GF-D8 (cell line): ENCODE measurements around the gene DTWD2.
"Not testable (repeated sequence)": the region's sequence is repeated elsewhere in the genome, so short reads cannot be mapped to it uniquely, and the experiment has no call there.

Experiments used
- DNase-seq: peaks from one replicate; lab custom pipeline; 2025; lab: John Stamatoyannopoulos, UW

DTWD2 gene

GRCh38 chr5:118863345-118863744 is 125.0 kb downstream of the DTWD2 start:
- DNase-seq = no peak

- no peak for DNase-seq
These were observed 125.8 kb downstream of the DTWD2 start for GRCh38 chr5:118862596-118862995.

- DNase-seq = no peak
These were observed 130.6 kb downstream of the DTWD2 start for GRCh38 chr5:118857700-118858099.

- no peak for DNase-seq
These were observed 133.5 kb downstream of the DTWD2 start for GRCh38 chr5:118854819-118855218.

GRCh38 chr5:118851785-118852184 is 136.6 kb downstream of the DTWD2 start:
- not testable (repeated sequence) for DNase-seq

- not testable (repeated sequence) for DNase-seq
These were observed 138.8 kb downstream of the DTWD2 start for GRCh38 chr5:118849507-118849906.

- no peak for DNase-seq
These were observed 144.0 kb downstream of the DTWD2 start for GRCh38 chr5:118844351-118844750.

- no peak for DNase-seq
These were observed 153.6 kb downstream of the DTWD2 start for GRCh38 chr5:118834710-118835109.

GRCh38 chr5:118832974-118833373 is 155.4 kb downstream of the DTWD2 start:
- DNase-seq = no peak

GRCh38 chr5:118825226-118825625 is 163.1 kb downstream of the DTWD2 start:
- no peak for DNase-seq

GRCh38 chr5:118818604-118819003 is 169.7 kb downstream of the DTWD2 start:
- no peak for DNase-seq

- no peak for DNase-seq
These were observed 179.9 kb downstream of the DTWD2 start for GRCh38 chr5:118808441-118808840.

- DNase-seq = no peak
These were observed 181.8 kb downstream of the DTWD2 start for GRCh38 chr5:118806571-118806970.

GRCh38 chr5:118802335-118802734 is 186.0 kb downstream of the DTWD2 start:
- no peak for DNase-seq

GRCh38 chr5:118796081-118796480 is 192.3 kb downstream of the DTWD2 start:
- DNase-seq = no peak

- no peak for DNase-seq
These were observed 194.1 kb downstream of the DTWD2 start for GRCh38 chr5:118794281-118794680.

- DNase-seq = no peak
These were observed 194.7 kb downstream of the DTWD2 start for GRCh38 chr5:118793652-118794051.

GRCh38 chr5:118793091-118793490 is 195.3 kb downstream of the DTWD2 start:
- no peak for DNase-seq

- peak; percentile 1 for DNase-seq
These were observed 196.2 kb downstream of the DTWD2 start for GRCh38 chr5:118791926-118792734.

- DNase-seq = no peak
These were observed 199.0 kb downstream of the DTWD2 start for GRCh38 chr5:118789366-118789765.

- DNase-seq = no peak
These were observed 200.0 kb downstream of the DTWD2 start for GRCh38 chr5:118788351-118788750.
